Endodermal cell (in vitro differentiated cells): ENCODE data around the gene PAX7. TPM values are rescaled to one million over a fixed set of nuclear protein-coding genes. Genes with fewer than 3 reads are reported as not detected.

Experiments used
- DNase-seq: peaks from one replicate; pipeline ENCODE4 v3.0.0-alpha.2; 2017
- H3K27ac ChIP-seq: 2 replicates; pipeline ENCODE4 v1.5.1; 2013; ENCODE audit warnings: mild to moderate bottlenecking, low read depth, low read length, moderate library complexity
- H3K27me3 ChIP-seq: 2 replicates; pipeline ENCODE4 v1.6.1; 2013; ENCODE audit warnings: mild to moderate bottlenecking, low read length, moderate library complexity; ENCODE audit not compliant: insufficient read depth, control insufficient read depth, poor library complexity, severe bottlenecking
- H3K36me3 ChIP-seq: 2 replicates; pipeline ENCODE4 v1.7.0; 2013; ENCODE audit warnings: mild to moderate bottlenecking, low read length, moderate library complexity; ENCODE audit not compliant: control insufficient read depth, insufficient read depth
- H3K4me1 ChIP-seq: one replicate; pipeline ENCODE4 v1.7.0; 2013; ENCODE audit warnings: low read length; ENCODE audit not compliant: control insufficient read depth, insufficient read depth
- H3K4me3 ChIP-seq: 2 replicates; pipeline ENCODE4 v1.5.1; 2013; ENCODE audit warnings: mild to moderate bottlenecking, low read length, moderate library complexity
- H3K9ac ChIP-seq: 2 replicates; pipeline ENCODE4 v1.6.1; 2013; ENCODE audit warnings: mild to moderate bottlenecking, low read length, moderate library complexity; ENCODE audit not compliant: poor library complexity, severe bottlenecking; ENCODE audit errors: extremely low read depth
- H3K9me3 ChIP-seq: 2 replicates; pipeline ENCODE4 v1.6.1; 2013; ENCODE audit warnings: mild to moderate bottlenecking, low read length, moderate library complexity; ENCODE audit not compliant: control insufficient read depth
- H3K27ac Mint-ChIP-seq: 2 replicates; pipeline ENCODE4 v1.8.0; 2020; ENCODE audit warnings: mixed read lengths
- H3K27me3 Mint-ChIP-seq: 2 replicates; pipeline ENCODE4 v1.8.0; 2021; ENCODE audit warnings: mild to moderate bottlenecking, mixed read lengths; ENCODE audit not compliant: insufficient read depth
- H3K36me3 Mint-ChIP-seq: 2 replicates; pipeline ENCODE4 v1.8.0; 2020; ENCODE audit warnings: low read depth, mixed read lengths
- H3K4me1 Mint-ChIP-seq: 2 replicates; pipeline ENCODE4 v1.8.0; 2020; ENCODE audit warnings: mixed read lengths
- H3K4me3 Mint-ChIP-seq: 2 replicates; pipeline ENCODE4 v1.8.0; 2020; ENCODE audit warnings: mild to moderate bottlenecking, moderate library complexity, mixed read lengths
- H3K9me3 Mint-ChIP-seq: 2 replicates; pipeline ENCODE4 v1.8.0; 2020; ENCODE audit warnings: mild to moderate bottlenecking, mixed read lengths
- WGBS, 2 experiments: methylation state at CpG; one replicate each; pipeline versions ENCODE4 v1.1.5 to v1.1.7; 2013; ENCODE audit warnings: missing lambda C conversion rate in 2 of 2, mixed read lengths in 1 of 2; ENCODE audit not compliant: insufficient coverage in 1 of 2, insufficient read length in 1 of 2; 5-methylcytosine and 5-hydroxymethylcytosine counted together
- total RNA-seq, 2 donors: library from RNA; stranded (reverse); fragmentation: NEBNext Ultra II Directional in 1 of 2; extraction: Animal tissue kit (Norgen Biotek cat#: 25700) in 1 of 2; gene quantifications; 2 replicates in 1 of 2; 3 replicates in 1 of 2; pipeline ENCODE4 v1.2.1, GENCODE V29; 2021
- TF ChIP-seq, protein P1 (sequence below): fragments of 200-600 bp; sonication (generic); conservative IDR thresholded peaks from 2 replicates; pipeline ENCODE4 v1.5.0; 2021; ENCODE audit warnings: antibody characterized with exemption, mild to moderate bottlenecking

The PAX7 gene
- total RNA-seq, 2 donors from 2014 or later: 2.2 to 2.4 TPM

DNA sequence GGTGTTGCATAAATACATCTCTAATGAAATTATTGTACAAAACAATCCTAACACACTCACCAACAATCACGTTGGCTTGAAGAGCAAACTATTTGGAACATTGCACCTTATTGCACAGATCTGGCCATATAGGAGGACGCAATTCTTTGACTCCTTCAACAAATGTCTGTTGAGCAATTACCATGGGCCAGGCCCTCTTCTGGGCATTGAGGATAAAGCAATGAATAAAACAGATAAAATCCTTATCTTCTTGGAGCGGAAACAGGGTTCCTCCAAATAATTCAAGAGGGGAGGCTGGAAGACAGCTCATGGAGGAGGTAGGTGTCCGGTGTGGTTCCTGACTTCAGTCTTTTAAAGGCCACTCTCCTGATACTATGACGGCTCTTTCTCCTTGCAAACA lies 43.3 kb downstream of the PAX7 start:
- H3K27me3 ChIP-seq: peaks cover 83% of the 10 kb centered on the region

DNA sequence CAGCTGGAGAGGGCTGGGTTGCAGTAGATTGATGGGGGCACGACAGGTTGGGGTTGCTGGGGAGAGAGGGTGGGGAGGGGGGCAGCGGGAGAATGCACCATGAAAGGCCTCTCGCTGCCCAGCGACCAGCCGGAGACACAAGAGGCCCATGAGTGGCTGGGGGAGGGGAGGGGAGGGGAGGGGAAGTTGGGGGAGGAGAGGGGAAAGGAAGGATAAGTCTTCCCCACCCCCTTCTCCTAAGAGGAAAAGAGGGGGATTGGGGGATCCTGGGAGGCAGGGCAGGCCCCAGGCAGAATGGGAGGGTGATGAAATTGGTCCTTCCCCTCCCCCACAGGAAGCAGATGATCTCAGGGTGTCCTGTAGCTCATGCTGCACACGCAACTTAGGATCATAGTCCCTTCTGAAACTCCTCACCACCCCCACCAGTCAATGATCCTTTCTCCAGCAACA lies 45.7 kb downstream of the PAX7 start:
- DNase-seq: no peak
- Histone ChIP-seq H3K27me3 (peaks cover 91% of the 10 kb centered on the region), H3K4me1 (no peaks in the 10 kb centered on the region), H3K9me3 (no peaks in the 10 kb centered on the region), H3K9ac (no peak overlapping the region), H3K27ac (peak overlapping the region; percentile 76), H3K36me3 (no peaks in the 10 kb centered on the region), H3K4me3 (no peak overlapping the region)
- WGBS, 2 experiments: 38 to 43% methylated on average over 3 to 5 of the region's 6 CpGs
- Mint-ChIP-seq H3K4me3 (no peak overlapping the region), H3K36me3 (no peaks in the 10 kb centered on the region), H3K27me3 (peaks cover 93% of the 10 kb centered on the region), H3K27ac (no peak overlapping the region), H3K4me1 (peaks cover 6% of the 10 kb centered on the region), H3K9me3 (no peaks in the 10 kb centered on the region)
- TF ChIP-seq, protein P1, sequence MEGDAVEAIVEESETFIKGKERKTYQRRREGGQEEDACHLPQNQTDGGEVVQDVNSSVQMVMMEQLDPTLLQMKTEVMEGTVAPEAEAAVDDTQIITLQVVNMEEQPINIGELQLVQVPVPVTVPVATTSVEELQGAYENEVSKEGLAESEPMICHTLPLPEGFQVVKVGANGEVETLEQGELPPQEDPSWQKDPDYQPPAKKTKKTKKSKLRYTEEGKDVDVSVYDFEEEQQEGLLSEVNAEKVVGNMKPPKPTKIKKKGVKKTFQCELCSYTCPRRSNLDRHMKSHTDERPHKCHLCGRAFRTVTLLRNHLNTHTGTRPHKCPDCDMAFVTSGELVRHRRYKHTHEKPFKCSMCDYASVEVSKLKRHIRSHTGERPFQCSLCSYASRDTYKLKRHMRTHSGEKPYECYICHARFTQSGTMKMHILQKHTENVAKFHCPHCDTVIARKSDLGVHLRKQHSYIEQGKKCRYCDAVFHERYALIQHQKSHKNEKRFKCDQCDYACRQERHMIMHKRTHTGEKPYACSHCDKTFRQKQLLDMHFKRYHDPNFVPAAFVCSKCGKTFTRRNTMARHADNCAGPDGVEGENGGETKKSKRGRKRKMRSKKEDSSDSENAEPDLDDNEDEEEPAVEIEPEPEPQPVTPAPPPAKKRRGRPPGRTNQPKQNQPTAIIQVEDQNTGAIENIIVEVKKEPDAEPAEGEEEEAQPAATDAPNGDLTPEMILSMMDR: no peak

More for the DNA sequence above, 43.3 kb downstream of the PAX7 start:
- H3K4me1 ChIP-seq: peaks cover 3% of the 10 kb centered on the region
- Mint-ChIP-seq H3K27ac (no peak overlapping the region), H3K9me3 (no peaks in the 10 kb centered on the region), H3K4me1 (peaks cover 10% of the 10 kb centered on the region), H3K27me3 (peaks cover 94% of the 10 kb centered on the region), H3K4me3 (no peak overlapping the region), H3K36me3 (no peaks in the 10 kb centered on the region)
- H3K9ac ChIP-seq: no peak overlapping the region
- H3K4me3 ChIP-seq: no peak overlapping the region
- H3K36me3 ChIP-seq: no peaks in the 10 kb centered on the region
- DNase-seq: no peak
- 75 to 77% methylated on average over 4 to 5 of the region's 5 CpGs for WGBS, 2 experiments
- H3K27ac ChIP-seq: no peak overlapping the region
- no peaks in the 10 kb centered on the region for H3K9me3 ChIP-seq
- TF ChIP-seq, protein P1: peak; percentile 62

DNA sequence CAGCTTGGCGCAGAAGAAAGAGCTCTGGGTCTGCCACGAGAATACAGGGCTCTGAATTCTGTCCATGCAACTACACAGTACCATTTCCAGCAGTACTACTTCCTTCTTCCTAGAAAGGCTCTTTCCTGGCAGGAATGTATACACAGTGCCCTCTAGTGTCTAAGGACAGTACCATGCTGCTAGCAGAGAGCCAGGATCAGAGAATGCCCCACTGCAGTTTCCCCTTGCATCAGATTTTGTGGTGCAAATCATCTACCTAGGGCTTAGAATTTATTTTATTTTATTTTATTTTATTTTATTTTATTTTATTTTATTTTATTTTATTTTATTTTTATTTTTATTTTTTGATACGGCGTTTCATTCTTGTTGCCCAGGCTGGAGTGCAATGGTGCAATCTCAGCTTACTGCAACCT lies 50.8 kb downstream of the PAX7 start:
- H3K9me3 ChIP-seq: no peaks in the 10 kb centered on the region
- no peaks in the 10 kb centered on the region for H3K36me3 ChIP-seq
- WGBS, 2 experiments: 36 to 61% methylated on average over 2 to 4 of the region's 4 CpGs
- no peak overlapping the region for H3K27ac ChIP-seq
- H3K36me3 Mint-ChIP-seq: no peaks in the 10 kb centered on the region
- no peaks in the 10 kb centered on the region for H3K9me3 Mint-ChIP-seq
- H3K27me3 Mint-ChIP-seq: peaks cover 83% of the 10 kb centered on the region
- H3K4me1 Mint-ChIP-seq: peaks cover 9% of the 10 kb centered on the region
- H3K4me1 ChIP-seq: no peaks in the 10 kb centered on the region
- DNase-seq: no peak
- H3K4me3 Mint-ChIP-seq: no peak overlapping the region
- no peak overlapping the region for H3K9ac ChIP-seq
- H3K4me3 ChIP-seq: no peak overlapping the region
- H3K27me3 ChIP-seq: peaks cover 68% of the 10 kb centered on the region
- H3K27ac Mint-ChIP-seq: no peak overlapping the region
- TF ChIP-seq, protein P1: peak; percentile 85
